ENCODE results near the gene PRKAR1B.

The PRKAR1B gene

DNA sequence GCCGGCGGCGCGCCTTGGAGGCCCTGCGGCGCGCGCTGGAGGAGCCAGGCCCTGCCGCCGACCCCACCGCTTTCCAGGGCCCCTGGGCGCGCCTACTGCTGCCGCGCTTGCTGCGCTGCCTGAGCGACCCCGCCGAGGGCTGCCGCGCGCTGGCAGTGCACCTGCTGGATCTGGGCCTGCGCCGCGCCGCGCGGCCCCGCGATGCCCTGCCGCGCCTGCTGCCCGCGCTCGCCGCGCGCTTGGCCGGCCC lies 302 bp downstream of the PRKAR1B start:
- Histone ChIP-seq H3K4me1 (ENCODE audit: control insufficient read depth in 1 of 2, insufficient read depth in 1 of 2, low read depth in 1 of 2, low read length in 1 of 2) (peaks cover 3 to 14% of the 10 kb centered on the region in 2 experiments), H3K9me3 (no peaks in the 10 kb centered on the region), H3K4me3 (ENCODE audit: low read depth in 1 of 2, low read length in 1 of 2) (peak overlapping the region; percentile 63 to 74), H3K27ac (no peak overlapping the region), H3K27me3 (peaks cover 4% of the 10 kb centered on the region), H3K36me3 (no peaks in the 10 kb centered on the region)
- TF ChIP-seq, protein P1, sequence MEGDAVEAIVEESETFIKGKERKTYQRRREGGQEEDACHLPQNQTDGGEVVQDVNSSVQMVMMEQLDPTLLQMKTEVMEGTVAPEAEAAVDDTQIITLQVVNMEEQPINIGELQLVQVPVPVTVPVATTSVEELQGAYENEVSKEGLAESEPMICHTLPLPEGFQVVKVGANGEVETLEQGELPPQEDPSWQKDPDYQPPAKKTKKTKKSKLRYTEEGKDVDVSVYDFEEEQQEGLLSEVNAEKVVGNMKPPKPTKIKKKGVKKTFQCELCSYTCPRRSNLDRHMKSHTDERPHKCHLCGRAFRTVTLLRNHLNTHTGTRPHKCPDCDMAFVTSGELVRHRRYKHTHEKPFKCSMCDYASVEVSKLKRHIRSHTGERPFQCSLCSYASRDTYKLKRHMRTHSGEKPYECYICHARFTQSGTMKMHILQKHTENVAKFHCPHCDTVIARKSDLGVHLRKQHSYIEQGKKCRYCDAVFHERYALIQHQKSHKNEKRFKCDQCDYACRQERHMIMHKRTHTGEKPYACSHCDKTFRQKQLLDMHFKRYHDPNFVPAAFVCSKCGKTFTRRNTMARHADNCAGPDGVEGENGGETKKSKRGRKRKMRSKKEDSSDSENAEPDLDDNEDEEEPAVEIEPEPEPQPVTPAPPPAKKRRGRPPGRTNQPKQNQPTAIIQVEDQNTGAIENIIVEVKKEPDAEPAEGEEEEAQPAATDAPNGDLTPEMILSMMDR (IDR thresholded peaks at IDR 0.05), result no peak

DNA sequence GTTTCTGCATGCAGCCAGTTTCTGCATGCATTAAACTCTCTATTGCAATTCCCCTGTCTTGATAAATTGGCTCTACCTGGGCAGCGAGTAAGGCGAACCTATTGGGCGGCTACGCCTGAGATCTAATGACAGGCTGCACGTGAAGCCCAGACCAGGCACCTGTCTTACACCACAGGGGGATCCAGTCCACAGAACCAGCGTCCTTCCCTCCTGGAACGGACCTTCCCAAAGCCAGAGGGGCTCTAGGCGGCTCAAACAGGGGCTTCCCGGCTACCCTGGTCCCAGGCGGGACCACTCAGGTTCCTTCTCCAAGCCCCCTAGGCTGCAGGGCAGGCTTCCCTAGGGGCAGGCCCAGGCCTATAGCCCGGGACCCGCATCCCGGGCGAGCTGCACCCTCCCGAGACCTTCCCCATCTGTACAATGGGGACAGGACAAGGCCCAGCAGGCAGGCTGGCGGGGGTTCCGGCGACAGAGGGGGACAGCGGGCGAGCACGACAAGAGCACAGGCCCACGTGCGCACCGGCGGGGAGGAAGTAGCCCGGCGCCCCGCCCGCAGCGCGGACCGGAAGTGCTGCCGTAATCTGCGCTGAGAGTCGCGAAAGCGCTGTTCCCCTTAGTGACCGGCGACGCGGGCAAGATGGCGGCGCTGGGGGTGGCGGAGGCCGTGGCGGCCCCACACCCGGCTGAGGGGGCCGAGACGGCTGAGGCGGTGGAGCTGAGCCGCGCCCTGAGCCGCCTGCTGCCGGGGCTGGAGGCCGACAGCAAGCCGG lies 812 bp downstream of the PRKAR1B start, which contains the start of gene DNAAF5:
Gene DNAAF5 (plus strand): TSS at position 616 of the 770 bp plus-strand sequence. CDS start 22 bp downstream, at position 638.
- Histone ChIP-seq H3K36me3 (no peaks in the 10 kb centered on the region), H3K4me3 (ENCODE audit: low read depth in 1 of 2, low read length in 1 of 2) (peak within 1 kb of the TSS; percentile 63 to 74), H3K27ac (no peak within 1 kb of the TSS)

DNA sequence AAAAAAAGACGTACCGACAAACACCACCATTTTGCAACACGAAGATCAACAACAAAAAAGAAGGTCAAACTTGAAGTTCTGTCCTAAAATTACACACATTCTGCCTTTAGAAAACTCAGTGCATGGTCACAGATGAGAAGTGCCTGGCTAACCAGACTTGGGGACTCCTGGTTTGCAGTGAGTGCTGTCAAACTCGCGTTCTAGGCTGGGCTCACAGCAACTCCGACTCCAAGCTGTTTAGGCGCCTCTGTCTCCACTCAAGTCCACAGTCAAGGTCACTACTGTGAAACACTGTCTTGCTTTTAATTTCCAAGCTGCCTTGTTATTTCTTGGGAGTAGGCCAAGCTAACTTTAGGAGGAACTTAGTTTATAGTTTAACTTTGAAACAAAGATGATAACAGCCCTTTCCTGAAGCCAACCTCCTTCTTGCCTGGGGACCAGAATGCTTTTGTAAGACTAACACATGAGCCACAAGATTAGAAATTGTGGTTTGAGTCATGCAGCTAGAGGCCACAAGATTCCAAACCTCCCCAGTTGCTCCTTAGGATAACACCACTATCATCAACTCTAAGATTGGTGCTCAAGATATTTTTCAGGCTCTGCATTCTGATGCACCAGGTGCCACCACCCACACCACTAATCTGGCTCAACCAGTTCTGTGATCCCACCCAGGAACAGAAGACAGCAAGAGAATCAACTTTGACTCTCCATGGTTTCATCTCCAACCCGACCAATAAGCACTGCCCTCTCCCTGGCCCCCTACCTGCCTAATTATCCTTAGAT lies 1.7 kb downstream of the PRKAR1B start:
- H3K36me3 ChIP-seq, result no peaks in the 10 kb centered on the region
- peaks cover 4% of the 10 kb centered on the region for H3K27me3 ChIP-seq
- peaks cover 3 to 14% of the 10 kb centered on the region in 2 experiments for H3K4me1 ChIP-seq (ENCODE audit: control insufficient read depth in 1 of 2, insufficient read depth in 1 of 2, low read depth in 1 of 2, low read length in 1 of 2)
- H3K27ac ChIP-seq, result no peak overlapping the region
- H3K9me3 ChIP-seq, result no peaks in the 10 kb centered on the region
- H3K4me3 ChIP-seq (ENCODE audit: low read depth in 1 of 2, low read length in 1 of 2), result no peak overlapping the region
- TF ChIP-seq, protein P1 (IDR thresholded peaks at IDR 0.05), result no peak

More for the DNA sequence above, 812 bp downstream of the PRKAR1B start, which contains the start of gene DNAAF5:
- Histone ChIP-seq H3K9me3 (no peaks in the 10 kb centered on the region), H3K27me3 (peaks cover 4% of the 10 kb centered on the region), H3K4me1 (ENCODE audit: control insufficient read depth in 1 of 2, insufficient read depth in 1 of 2, low read depth in 1 of 2, low read length in 1 of 2) (peaks cover 3 to 14% of the 10 kb centered on the region in 2 experiments)
- TF ChIP-seq, protein P1 (IDR thresholded peaks at IDR 0.05), result no peak

DNA sequence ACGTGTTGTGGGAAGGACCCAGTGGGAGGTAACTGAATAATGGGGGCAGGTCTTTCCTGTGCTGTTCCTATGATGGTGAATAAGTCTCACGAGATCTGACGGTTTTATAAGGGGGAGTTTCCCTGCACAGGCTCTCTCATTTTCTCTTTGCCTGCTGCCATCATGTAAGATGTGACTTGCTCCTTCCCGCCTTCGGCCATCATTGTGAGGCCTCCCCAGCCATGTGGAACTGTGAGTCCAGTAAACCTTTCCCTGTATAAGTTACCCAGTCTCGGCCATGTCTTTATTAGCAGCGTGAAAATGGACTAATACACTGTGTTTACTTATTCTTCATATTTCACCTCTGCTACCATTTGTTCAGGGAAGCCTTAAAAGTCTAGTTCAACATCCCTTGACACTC lies 2.8 kb downstream of the PRKAR1B start:
- Histone ChIP-seq H3K9me3 (no peaks in the 10 kb centered on the region), H3K36me3 (no peaks in the 10 kb centered on the region)
- TF ChIP-seq, protein P1 (IDR thresholded peaks at IDR 0.05), result no peak

DNA sequence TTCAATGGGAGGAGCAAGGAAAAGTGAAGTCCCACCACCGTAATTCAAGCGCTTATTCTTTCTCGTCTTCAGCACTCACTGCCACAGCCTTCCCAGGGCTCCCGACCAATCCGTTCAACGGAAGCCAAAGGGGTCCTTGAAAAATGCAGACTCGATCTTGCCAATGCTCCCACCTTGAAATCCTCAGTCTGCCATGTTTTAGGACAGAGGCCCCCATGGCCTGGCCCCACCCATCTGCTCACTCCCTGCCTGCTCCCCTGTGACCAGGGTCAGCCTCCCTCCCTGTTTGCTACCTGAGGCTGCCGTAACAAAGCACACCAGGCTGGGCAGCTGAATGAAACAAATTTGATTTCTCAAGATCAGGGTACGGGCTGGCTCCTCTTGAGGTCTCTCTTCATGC lies 3.5 kb downstream of the PRKAR1B start:
- Histone ChIP-seq H3K4me3 (ENCODE audit: low read depth in 1 of 2, low read length in 1 of 2) (no peak overlapping the region), H3K9me3 (no peaks in the 10 kb centered on the region), H3K27ac (no peak overlapping the region), H3K27me3 (peaks cover 4% of the 10 kb centered on the region), H3K36me3 (no peaks in the 10 kb centered on the region), H3K4me1 (ENCODE audit: control insufficient read depth in 1 of 2, insufficient read depth in 1 of 2, low read depth in 1 of 2, low read length in 1 of 2) (peaks cover 3 to 14% of the 10 kb centered on the region in 2 experiments)
- TF ChIP-seq, protein P1 (IDR thresholded peaks at IDR 0.05), result no peak

More for the DNA sequence above, 2.8 kb downstream of the PRKAR1B start:
- Histone ChIP-seq H3K4me3 (ENCODE audit: low read depth in 1 of 2, low read length in 1 of 2) (no peak overlapping the region), H3K4me1 (ENCODE audit: control insufficient read depth in 1 of 2, insufficient read depth in 1 of 2, low read depth in 1 of 2, low read length in 1 of 2) (peaks cover 3 to 14% of the 10 kb centered on the region in 2 experiments), H3K27ac (no peak overlapping the region), H3K27me3 (peaks cover 4% of the 10 kb centered on the region)

Measured in neutrophil (primary cell).